ENCODE data around the gene UNC45A.

The UNC45A gene

GRCh38 chr15:90957791-90958190 is 22.7 kb downstream of the UNC45A start:
- no peak for DNase-seq (ENCODE audit: low read depth, low spot score)
- H3K27ac ChIP-seq: no peak overlapping the region

- DNase-seq (ENCODE audit: low read depth, low spot score): no peak
Measured at GRCh38 chr15:90959028-90959595, 24.0 kb downstream of the UNC45A start.

GRCh38 chr15:90959894-90960293 is 24.8 kb downstream of the UNC45A start:
- no peak for DNase-seq (ENCODE audit: low read depth, low spot score)
- no peak overlapping the region for H3K27ac ChIP-seq

More at GRCh38 chr15:90959028-90959595, 24.0 kb downstream of the UNC45A start:
- no peak overlapping the region for H3K27ac ChIP-seq

- H3K27ac ChIP-seq: no peak overlapping the region
- DNase-seq (ENCODE audit: low read depth, low spot score): no peak
Measured at GRCh38 chr15:90960298-90961091, 25.4 kb downstream of the UNC45A start.

- no peak for DNase-seq (ENCODE audit: low read depth, low spot score)
Measured at GRCh38 chr15:90962021-90962420, 26.9 kb downstream of the UNC45A start.

GRCh38 chr15:90966262-90966661 is 31.2 kb downstream of the UNC45A start:
- no peak for DNase-seq (ENCODE audit: low read depth, low spot score)
- no peak overlapping the region for H3K27ac ChIP-seq

More at GRCh38 chr15:90962021-90962420, 26.9 kb downstream of the UNC45A start:
- no peak overlapping the region for H3K27ac ChIP-seq

GRCh38 chr15:90967206-90967605 is 32.1 kb downstream of the UNC45A start:
- no peak for DNase-seq (ENCODE audit: low read depth, low spot score)

GRCh38 chr15:90968434-90968833 is 33.3 kb downstream of the UNC45A start:
- no peak for DNase-seq (ENCODE audit: low read depth, low spot score)
- no peak overlapping the region for H3K27ac ChIP-seq

More at GRCh38 chr15:90967206-90967605, 32.1 kb downstream of the UNC45A start:
- H3K27ac ChIP-seq: no peak overlapping the region

GRCh38 chr15:90970274-90970673 is 35.2 kb downstream of the UNC45A start:
- DNase-seq (ENCODE audit: low read depth, low spot score): no peak
- no peak overlapping the region for H3K27ac ChIP-seq

- DNase-seq (ENCODE audit: low read depth, low spot score): no peak
Measured at GRCh38 chr15:90972133-90972532, 37.0 kb downstream of the UNC45A start.

GRCh38 chr15:90974216-90974615 is 39.1 kb downstream of the UNC45A start:
- DNase-seq (ENCODE audit: low read depth, low spot score): no peak

More at GRCh38 chr15:90972133-90972532, 37.0 kb downstream of the UNC45A start:
- H3K27ac ChIP-seq: no peak overlapping the region

GRCh38 chr15:90979582-90979981 is 44.5 kb downstream of the UNC45A start:
- no peak for DNase-seq (ENCODE audit: low read depth, low spot score)
- no peak overlapping the region for H3K27ac ChIP-seq

More at GRCh38 chr15:90974216-90974615, 39.1 kb downstream of the UNC45A start:
- H3K27ac ChIP-seq: no peak overlapping the region

GRCh38 chr15:90981681-90982080 is 46.6 kb downstream of the UNC45A start:
- H3K27ac ChIP-seq: no peak overlapping the region
- DNase-seq (ENCODE audit: low read depth, low spot score): no peak

GRCh38 chr15:90982135-90982534 is 47.0 kb downstream of the UNC45A start:
- DNase-seq (ENCODE audit: low read depth, low spot score): no peak
- peak overlapping the region; percentile 26 for H3K27ac ChIP-seq

GRCh38 chr15:90986790-90987507 is 51.9 kb downstream of the UNC45A start:
- no peak overlapping the region for H3K27ac ChIP-seq
- no peak for DNase-seq (ENCODE audit: low read depth, low spot score)

- DNase-seq (ENCODE audit: low read depth, low spot score): no peak
Measured at GRCh38 chr15:90987561-90988141, 52.6 kb downstream of the UNC45A start.

GRCh38 chr15:90988296-90988695 is 53.2 kb downstream of the UNC45A start:
- DNase-seq (ENCODE audit: low read depth, low spot score): no peak
- H3K27ac ChIP-seq: no peak overlapping the region

More at GRCh38 chr15:90987561-90988141, 52.6 kb downstream of the UNC45A start:
- H3K27ac ChIP-seq: no peak overlapping the region

- H3K27ac ChIP-seq: no peak overlapping the region
Measured at GRCh38 chr15:90989040-90989768, 54.1 kb downstream of the UNC45A start.

GRCh38 chr15:90990446-90990845 is 55.4 kb downstream of the UNC45A start:
- no peak for DNase-seq (ENCODE audit: low read depth, low spot score)
- H3K27ac ChIP-seq: no peak overlapping the region

More at GRCh38 chr15:90989040-90989768, 54.1 kb downstream of the UNC45A start:
- DNase-seq (ENCODE audit: low read depth, low spot score): no peak

Measured in epithelial cell of prostate (primary cell).